H1 (cell line): ENCODE data around the gene NEB. TPM values are rescaled to one million over a fixed set of nuclear protein-coding genes. Genes with fewer than 3 reads are reported as not detected.

ENCODE experiments used
- CTCF ChIA-PET: fragments of 300-600 bp; sonication (Branson Sonifier 250); formaldehyde crosslinking; loops from one replicate; lab custom pipeline; 2021; ENCODE audit not compliant: partially characterized antibody; lab: Charles Lee
- POLR2A ChIA-PET: fragments of 300-600 bp; sonication (Branson Sonifier 250); formaldehyde crosslinking; loops from one replicate; lab custom pipeline; 2021; ENCODE audit warnings: inconsistent platforms; ENCODE audit not compliant: partially characterized antibody; lab: Charles Lee
- DNase-seq, 2 experiments: peaks; one replicate each; pipeline versions ENCODE4 v3.0.0 to v3.0.0-alpha.2; 2010 to 2022; ENCODE audit warnings: low spot score in 2 of 2, low read depth in 1 of 2, mixed read lengths in 1 of 2
- FAIRE-seq: peaks from 2 replicates; lab custom pipeline; 2011; peaks lifted over from hg19 to GRCh38; lab: Jason Lieb, UNC
- H2AFZ ChIP-seq: 2 replicates; pipeline ENCODE4 v1.8.1; 2012; ENCODE audit warnings: low read length, inconsistent platforms
- H2AK5ac ChIP-seq: 2 replicates; pipeline ENCODE4 v1.6.1; 2013; ENCODE audit warnings: low read depth, low read length
- H2BK120ac ChIP-seq: replicated peaks from 2 replicates; pipeline ENCODE3; 2013; ENCODE audit warnings: low read depth, low read length, inconsistent platforms
- H2BK12ac ChIP-seq: 2 replicates; pipeline ENCODE4 v1.6.1; 2013; ENCODE audit warnings: low read depth, low read length
- H2BK15ac ChIP-seq: 2 replicates; pipeline ENCODE4 v1.6.1; 2013; ENCODE audit warnings: low read length
- H2BK20ac ChIP-seq: 2 replicates; pipeline ENCODE4 v1.6.1; 2013; ENCODE audit warnings: low read length
- H2BK5ac ChIP-seq: 2 replicates; pipeline ENCODE4 v1.6.1; 2013; ENCODE audit warnings: low read depth, low read length
- H3K14ac ChIP-seq: 2 replicates; pipeline ENCODE4 v1.6.1; 2013; ENCODE audit warnings: inconsistent platforms; ENCODE audit not compliant: insufficient read length
- H3K18ac ChIP-seq: 2 replicates; pipeline ENCODE4 v1.6.1; 2013; ENCODE audit warnings: low read length; ENCODE audit errors: extremely low read depth
- H3K23ac ChIP-seq: 2 replicates; pipeline ENCODE4 v1.6.1; 2013; ENCODE audit warnings: inconsistent platforms; ENCODE audit not compliant: insufficient read length
- H3K23me2 ChIP-seq: 2 replicates; pipeline ENCODE4 v1.6.1; 2013; ENCODE audit warnings: low read depth, low read length
- H3K27ac ChIP-seq: 2 replicates; pipeline ENCODE4 v1.6.1; 2011; ENCODE audit warnings: low read depth, low read length, inconsistent platforms
- H3K27me3 ChIP-seq, 4 experiments: replicated peaks in 1 of 4; 1 replicate in 1 of 4; 2 replicates in 3 of 4; pipeline versions ENCODE4 v1.6.1 to v1.8.1; 2011 to 2013; ENCODE audit warnings: low read length in 3 of 4, mild to moderate bottlenecking in 3 of 4, inconsistent platforms in 2 of 4, mixed read lengths in 2 of 4, moderate library complexity in 1 of 4; ENCODE audit not compliant: control insufficient read depth in 3 of 4, insufficient read depth in 3 of 4; ENCODE audit errors: extremely low read depth in 1 of 4
- H3K36me3 ChIP-seq, 4 experiments: 2 replicates each; pipeline versions ENCODE4 v1.6.1 to v1.8.1; 2011 to 2013; ENCODE audit warnings: mild to moderate bottlenecking in 4 of 4, low read length in 3 of 4, moderate library complexity in 2 of 4, control low read depth in 1 of 4, inconsistent platforms in 1 of 4; ENCODE audit not compliant: insufficient read depth in 4 of 4, control insufficient read depth in 2 of 4
- H3K4ac ChIP-seq: replicated peaks from 2 replicates; pipeline ENCODE3; 2013; ENCODE audit warnings: low read length, low read depth, mixed read lengths, inconsistent platforms; ENCODE audit not compliant: insufficient read length
- H3K4me1 ChIP-seq, 4 experiments: replicated peaks in 1 of 4; 1 replicate in 1 of 4; 2 replicates in 3 of 4; pipeline versions ENCODE4 v1.6.1 to v1.8.1; 2011 to 2013; ENCODE audit warnings: low read length in 3 of 4, inconsistent platforms in 2 of 4, mixed read lengths in 1 of 4; ENCODE audit not compliant: insufficient read depth in 4 of 4, control insufficient read depth in 3 of 4
- H3K4me2 ChIP-seq, 2 experiments: 2 replicates each; pipeline versions ENCODE4 v1.6.1 to v1.8.1; 2011 to 2013; ENCODE audit warnings: low read depth in 2 of 2, low read length in 2 of 2, control low read depth in 1 of 2, inconsistent platforms in 1 of 2, mild to moderate bottlenecking in 1 of 2; ENCODE audit not compliant: insufficient read depth in 1 of 2
- H3K4me3 ChIP-seq, 4 experiments: fragments of 200-600, 300-600 bp in 1 of 4; sonication (generic), shearing (Covaris generic), sonication (Bioruptor Twin) in 1 of 4; 2 replicates each; pipeline versions ENCODE4 v1.5.1 to v1.8.1; 2011 to 2016; ENCODE audit warnings: low read length in 4 of 4, low read depth in 3 of 4, control low read depth in 2 of 4, inconsistent platforms in 2 of 4, mild to moderate bottlenecking in 2 of 4, mixed read lengths in 1 of 4, moderate library complexity in 1 of 4; ENCODE audit not compliant: insufficient read depth in 2 of 4; ENCODE audit errors: extremely low read depth in 1 of 4
- H3K56ac ChIP-seq: replicated peaks from 2 replicates; pipeline ENCODE3; 2013; ENCODE audit warnings: low read depth, mild to moderate bottlenecking, mixed read lengths, low read length, inconsistent platforms; ENCODE audit not compliant: insufficient read length
- H3K79me1 ChIP-seq: 2 replicates; pipeline ENCODE4 v1.6.1; 2013; ENCODE audit warnings: low read depth, low read length, control low read depth
- H3K79me2 ChIP-seq, 2 experiments: 2 replicates each; pipeline versions ENCODE4 v1.6.1 to v1.8.1; 2012 to 2013; ENCODE audit warnings: low read length in 2 of 2, mild to moderate bottlenecking in 2 of 2, inconsistent platforms in 1 of 2; ENCODE audit not compliant: insufficient read depth in 2 of 2, control insufficient read depth in 1 of 2
- H3K9ac ChIP-seq, 4 experiments: replicated peaks in 1 of 4; 1 replicate in 1 of 4; 2 replicates in 3 of 4; pipeline versions ENCODE4 v1.6.1 to v1.8.1; 2011 to 2013; ENCODE audit warnings: low read depth in 3 of 4, low read length in 3 of 4, control low read depth in 2 of 4, mild to moderate bottlenecking in 2 of 4, moderate library complexity in 2 of 4, inconsistent platforms in 1 of 4; ENCODE audit errors: extremely low read depth in 1 of 4
- H3K9me3 ChIP-seq, 2 experiments: 2 replicates each; pipeline versions ENCODE4 v1.6.1 to v1.8.1; 2012 to 2013; ENCODE audit warnings: mild to moderate bottlenecking in 2 of 2, moderate library complexity in 2 of 2, control low read depth in 1 of 2, inconsistent platforms in 1 of 2, low read depth in 1 of 2, low read length in 1 of 2, mixed read lengths in 1 of 2; ENCODE audit not compliant: insufficient read depth in 2 of 2
- H4K20me1 ChIP-seq, 2 experiments: replicated peaks in 1 of 2; 2 replicates each; pipeline versions ENCODE3 to v1.8.1; 2011 to 2013; ENCODE audit warnings: inconsistent platforms in 2 of 2, low read length in 2 of 2, mild to moderate bottlenecking in 1 of 2; ENCODE audit not compliant: insufficient read depth in 2 of 2, control insufficient read depth in 1 of 2
- H4K5ac ChIP-seq: 2 replicates; pipeline ENCODE4 v1.6.1; 2013; ENCODE audit warnings: low read length, low read depth, mixed read lengths, inconsistent platforms; ENCODE audit not compliant: insufficient read length
- H4K8ac ChIP-seq: 2 replicates; pipeline ENCODE4 v1.8.0; 2013; ENCODE audit warnings: mild to moderate bottlenecking, moderate library complexity, low read length, inconsistent platforms; ENCODE audit not compliant: insufficient read depth; ENCODE audit errors: extremely low read depth
- H4K91ac ChIP-seq: replicated peaks from 2 replicates; pipeline ENCODE3; 2013; ENCODE audit warnings: low read length, mixed read lengths, inconsistent platforms; ENCODE audit not compliant: insufficient read length
- CREB1 ChIP-seq: IDR thresholded peaks from 2 replicates; pipeline ENCODE4 v1.6.1; 2012; ENCODE audit warnings: inconsistent platforms
- EGR1 ChIP-seq: IDR thresholded peaks from 2 replicates; pipeline ENCODE4 v1.6.1; 2011; ENCODE audit warnings: low read depth, low read length, borderline replicate concordance
- SIX5 ChIP-seq: IDR thresholded peaks from 2 replicates; pipeline ENCODE4 v1.6.1; 2011; ENCODE audit warnings: mild to moderate bottlenecking, low read depth, low read length
- SRF ChIP-seq: IDR thresholded peaks from 2 replicates; pipeline ENCODE4 v1.6.1; 2011; ENCODE audit warnings: mild to moderate bottlenecking, low read depth, low read length, moderate library complexity
- WGBS, 2 experiments: shearing (Covaris generic) in 1 of 2; methylation state at CpG; one replicate each; pipeline versions ENCODE4 v1.1.6 to v1.1.7; 2013 to 2015; ENCODE audit warnings: low lambda C conversion rate in 2 of 2, mixed read lengths in 2 of 2, inconsistent platforms in 1 of 2, low coverage in 1 of 2, missing lambda C conversion rate in 1 of 2; ENCODE audit not compliant: insufficient replicate concordance in 2 of 2, insufficient coverage in 1 of 2, insufficient read length in 1 of 2; ENCODE audit errors: extremely low coverage in 1 of 2, missing lambda C conversion rate in 1 of 2; 5-methylcytosine and 5-hydroxymethylcytosine counted together
- polyA plus RNA-seq, 7 experiments: library from polyadenylated mRNA; depleted of rRNA in 3 of 7; stranded (reverse) in 5 of 7; unstranded in 2 of 7; fragments of >200 nt in 5 of 7; fragments of 200-250 nt in 2 of 7; gene quantifications; 1 replicate in 5 of 7; 2 replicates in 1 of 7; 4 replicates in 1 of 7; pipeline versions ENCODE4 v1.2.1 to v1.2.3, GENCODE V29; 2011 to 2013; ENCODE audit warnings: missing spikeins in 2 of 7, mixed read lengths in 2 of 7
- total RNA-seq: library from RNA; stranded (reverse); fragmentation: NEBNext Ultra II Directional; extraction: Animal tissue kit (Norgen Biotek cat#: 25700); gene quantifications from 2 replicates; pipeline ENCODE4 v1.2.1, GENCODE V29; 2021

The NEB gene
- total and polyA plus RNA-seq, 2 of the 8 experiments (the other 6 are each of a cell fraction or from before 2014, with no cell fraction given): 1.4 to 2.5 TPM

- H2BK20ac ChIP-seq: no peak overlapping the region
- H2AFZ ChIP-seq: no peak overlapping the region
- no peaks in the 10 kb centered on the region for H3K27me3 ChIP-seq
- no peaks in the 10 kb centered on the region for H3K9me3 ChIP-seq
- H2AK5ac ChIP-seq: no peak overlapping the region
- H4K8ac ChIP-seq: no peak overlapping the region
- H3K4me2 ChIP-seq: no peak overlapping the region
- no peak for FAIRE-seq
- no peak overlapping the region for H2BK120ac ChIP-seq
- no peak overlapping the region for H3K14ac ChIP-seq
- no peak overlapping the region for H3K4me3 ChIP-seq
- no peak for TF ChIP-seq EGR1
- TF ChIP-seq CREB1: no peak
- no peak for TF ChIP-seq SIX5
- TF ChIP-seq SRF: no peak
- TF ChIP-seq, all 59 proteins: peak for 0
- no peak overlapping the region for H2BK12ac ChIP-seq
- H3K27ac ChIP-seq: no peak overlapping the region
- DNase-seq: no peak
- H3K9ac ChIP-seq: no peak overlapping the region
- H3K18ac ChIP-seq: no peak overlapping the region
- CTCF ChIA-PET: interaction anchor here (1.0 to 1.1 kb wide), 3 partner anchors 9 to 259 kb away, joined by 3 to 4 read pairs (median 4); no protein-coding TSS in a partner anchor
- H3K56ac ChIP-seq: no peak overlapping the region
- no peak overlapping the region for H4K91ac ChIP-seq
- H3K23me2 ChIP-seq: no peaks in the 10 kb centered on the region
- WGBS, 2 experiments: 97% methylated on average over 2 of the region's 2 CpGs; no CpG with 5 or more reads in 1 of the 2 experiments
- POLR2A ChIA-PET: no interaction called here
- H3K4me1 ChIP-seq: peaks cover 0 to 4% (median 0%) of the 10 kb centered on the region in 4 experiments; a peak in 1 of 7 replicates
- no peaks in the 10 kb centered on the region for H3K36me3 ChIP-seq
- H4K5ac ChIP-seq: no peak overlapping the region
- no peaks in the 10 kb centered on the region for H4K20me1 ChIP-seq
- H3K79me2 ChIP-seq: no peaks in the 10 kb centered on the region
- H2BK15ac ChIP-seq: no peak overlapping the region
- no peak overlapping the region for H3K4ac ChIP-seq
- H2BK5ac ChIP-seq: no peak overlapping the region
- no peaks in the 10 kb centered on the region for H3K79me1 ChIP-seq
- H3K23ac ChIP-seq: no peak overlapping the region
Observed at GRCh38 chr2:151767536-151767935, 33.3 kb upstream of the NEB start.
